Measurements from ENCODE around the gene AP4B1.

- TF ChIP-seq EZH2 (IDR thresholded peaks at IDR 0.05; ENCODE audit: borderline replicate concordance, low read length): no peak
- TF ChIP-seq CTCF (conservative IDR thresholded peaks at IDR 0.05 in 1 of 2, IDR thresholded peaks at IDR 0.05 in 1 of 2; ENCODE audit: extremely low read depth in 1 of 2, insufficient read depth in 1 of 2, low read depth in 1 of 2, low read length in 2 of 2): no peak
Observed at GRCh38 chr1:113946112-113946511, 41.5 kb upstream of the AP4B1 start.

All from mammary epithelial cell (primary cell).